Gastrocnemius medialis (tissue), 4 donors: ENCODE results near the gene SLC12A7. TPM values are rescaled to one million over a fixed set of nuclear protein-coding genes. Genes with fewer than 3 reads are reported as not detected.
A peak's percentile ranks its signal among the peaks of the same experiment; 100 is the strongest.
"Not testable (repeated sequence)": the region's sequence is repeated elsewhere in the genome, so short reads cannot be mapped to it uniquely, and the experiment has no call there.

ENCODE experiments used
- ATAC-seq, 2 donors: fragments of 150-250 bp; one replicate each; pipeline ENCODE4 v1.9.1; 2016
- DNase-seq, 2 donors: peaks; one replicate each; pipeline ENCODE4 v3.0.0-alpha.2; 2019
- H3K27ac ChIP-seq, 4 donors: fragments of 200-600 bp; sonication (generic); 1 replicate in 1 of 4; 2 replicates in 3 of 4; pipeline ENCODE4 v1.5.1; 2016 to 2018; ENCODE audit warnings: mild to moderate bottlenecking in 2 of 4, moderate library complexity in 1 of 4
- H3K27me3 ChIP-seq, 3 donors: fragments of 200-600 bp; sonication (generic) in 2 of 3; 1 replicate in 1 of 3; 2 replicates in 2 of 3; pipeline versions ENCODE4 v1.5.1 to v1.6.0; 2016 to 2019; ENCODE audit warnings: mild to moderate bottlenecking in 1 of 3, moderate library complexity in 1 of 3
- H3K36me3 ChIP-seq, 2 donors: fragments of 200-600 bp; sonication (generic) in 1 of 2; one replicate each; pipeline ENCODE4 v1.5.1; 2017 to 2018
- H3K4me1 ChIP-seq, 2 donors: fragments of 200-600 bp; sonication (generic) in 1 of 2; one replicate each; pipeline ENCODE4 v1.5.1; 2016 to 2017; ENCODE audit warnings: mild to moderate bottlenecking in 2 of 2
- H3K4me3 ChIP-seq, 4 donors: fragments of 200-600 bp; sonication (generic) in 3 of 4; 1 replicate in 1 of 4; 2 replicates in 3 of 4; pipeline ENCODE4 v1.5.1; 2016 to 2019; ENCODE audit warnings: mild to moderate bottlenecking in 2 of 4
- H3K9me3 ChIP-seq, 3 donors: fragments of 200-600 bp; sonication (generic) in 2 of 3; 1 replicate in 1 of 3; 2 replicates in 2 of 3; pipeline ENCODE4 v1.5.1; 2016 to 2019
- POLR2A ChIP-seq, 2 donors: fragments of 450-650 bp; IDR thresholded peaks; one replicate each; pipeline ENCODE4 v1.6.1; 2017; ENCODE audit warnings: antibody characterized with exemption in 2 of 2, mild to moderate bottlenecking in 2 of 2, moderate library complexity in 2 of 2
- in situ Hi-C, 4 donors: fragments of 200-750 bp; cut with MboI; loops; one replicate each; pipeline versions ENCODE4 v1.15.0 to v1.8.0; 2017; ENCODE audit warnings: low sequenced_read_pairs in 4 of 4
- intact Hi-C: fragments of 100-400 bp; cut with DNase I; formaldehyde crosslinking; loops from one replicate; pipeline ENCODE4 v1.15.1; 2023; ENCODE audit warnings: low total_unique reads
- total RNA-seq, 4 donors: library from RNA; depleted of rRNA; stranded (reverse); fragments of >200 nt; gene quantifications; one replicate each; pipeline versions ENCODE4 v1.1.0 to v1.2.3, GENCODE V29; 2016
- TF ChIP-seq, protein P1 (sequence below), 5 experiments: fragments of 450-650 bp in 3 of 5; fragments of 200-600 bp in 2 of 5; sonication (generic) in 2 of 5; IDR thresholded peaks in 4 of 5; conservative IDR thresholded peaks in 1 of 5; 1 replicate in 4 of 5; 2 replicates in 1 of 5; pipeline ENCODE4 v1.5.1; 2016 to 2019; ENCODE audit warnings: antibody characterized with exemption in 5 of 5, mild to moderate bottlenecking in 3 of 5, moderate library complexity in 3 of 5

SLC12A7 gene
- total RNA-seq, 4 donors from 2014 or later, result 1.6 to 5.3 (median 3.5) TPM

DNA sequence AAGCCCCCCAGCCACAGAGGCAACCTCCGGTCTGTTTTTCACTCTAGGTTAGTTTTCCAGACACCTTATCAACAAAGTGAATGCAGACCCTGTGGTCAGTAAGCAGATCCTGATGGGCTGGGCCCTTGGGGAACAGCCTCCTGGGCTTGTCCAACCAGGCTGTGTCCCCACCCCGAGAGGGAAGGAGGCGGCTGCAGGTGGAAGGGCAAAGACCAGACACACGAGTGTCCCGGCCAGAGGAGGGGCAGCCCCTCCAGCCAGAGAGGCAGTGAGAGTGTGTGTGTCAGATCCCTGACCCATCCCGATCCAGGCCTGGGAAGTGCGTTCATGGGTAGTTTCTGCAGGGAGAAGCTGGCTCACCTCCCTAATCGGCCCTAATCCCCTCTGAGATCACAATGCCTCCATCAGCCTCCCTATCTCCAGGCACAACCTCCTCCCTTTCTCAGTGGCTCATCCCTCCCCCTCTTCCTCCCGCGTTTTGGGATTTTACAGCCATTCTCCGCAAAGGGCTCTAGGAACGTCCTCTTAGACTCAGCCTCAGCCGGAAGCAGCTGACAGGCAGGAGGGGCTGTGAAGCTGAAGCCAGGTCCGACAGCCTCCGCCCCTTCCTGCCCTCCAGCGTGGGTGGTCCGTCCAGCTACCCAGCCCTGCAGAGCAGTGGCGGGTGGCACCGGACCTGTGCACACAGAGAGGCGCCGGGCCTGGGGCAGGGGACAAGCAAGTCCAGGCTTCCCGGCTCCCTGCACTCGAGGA is 9.7 kb downstream of the SLC12A7 start:
- no peak for DNase-seq
- peak overlapping the region in 3 of 4 donors; percentile 70 to 74 (median 70) for H3K27ac ChIP-seq

DNA sequence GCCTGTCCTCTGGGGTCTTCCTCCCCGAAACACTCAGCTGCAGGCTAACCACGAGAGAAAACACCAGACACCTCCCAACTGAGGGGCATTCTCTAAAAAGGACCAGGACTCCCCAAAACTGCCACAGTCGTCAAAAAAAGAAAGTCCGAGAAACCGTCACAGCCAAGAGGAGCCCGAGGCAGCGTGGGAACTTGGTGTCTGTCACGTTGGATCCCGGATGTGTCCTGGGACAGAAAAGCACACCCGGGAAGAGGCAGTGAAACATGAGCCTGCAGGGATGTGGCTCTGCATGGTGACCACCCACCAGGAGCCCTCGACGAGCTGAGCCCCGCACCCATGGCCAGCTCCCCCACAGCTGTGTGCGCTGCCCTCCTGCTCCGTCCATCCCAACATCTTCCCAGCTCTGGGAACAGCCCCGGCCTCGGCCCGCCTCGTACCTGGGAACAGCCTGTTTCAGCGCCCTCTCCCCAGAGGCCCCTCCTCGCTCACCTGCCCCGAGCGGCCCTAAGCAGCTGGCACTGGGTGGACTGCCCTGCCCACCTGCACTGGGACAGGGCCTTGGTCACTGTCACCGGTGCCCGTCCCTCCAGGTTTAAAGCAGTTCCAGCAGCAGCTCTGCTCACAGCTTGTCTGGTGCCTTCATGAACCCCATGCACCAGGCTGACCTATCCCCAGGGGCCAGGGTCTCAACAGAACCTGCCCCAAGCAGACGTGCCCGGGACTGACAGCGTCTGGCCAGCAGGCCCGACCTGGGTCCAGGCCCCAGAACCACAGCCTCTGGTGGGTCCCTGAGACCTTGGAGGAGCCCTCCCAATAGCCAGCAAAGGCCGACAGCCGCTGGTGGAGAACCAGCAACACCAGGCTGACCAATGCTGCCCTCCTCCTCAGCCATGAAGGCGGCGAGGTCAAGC is 10.9 kb downstream of the SLC12A7 start:
- ATAC-seq, result no peak
- no peaks in the 10 kb centered on the region for H3K27me3 ChIP-seq
- H3K27ac ChIP-seq, result no peak overlapping the region
- no peaks in the 10 kb centered on the region for H3K9me3 ChIP-seq
- peaks cover 27 to 36% of the 10 kb centered on the region in 2 donors for H3K4me1 ChIP-seq
- TF ChIP-seq, protein P1, sequence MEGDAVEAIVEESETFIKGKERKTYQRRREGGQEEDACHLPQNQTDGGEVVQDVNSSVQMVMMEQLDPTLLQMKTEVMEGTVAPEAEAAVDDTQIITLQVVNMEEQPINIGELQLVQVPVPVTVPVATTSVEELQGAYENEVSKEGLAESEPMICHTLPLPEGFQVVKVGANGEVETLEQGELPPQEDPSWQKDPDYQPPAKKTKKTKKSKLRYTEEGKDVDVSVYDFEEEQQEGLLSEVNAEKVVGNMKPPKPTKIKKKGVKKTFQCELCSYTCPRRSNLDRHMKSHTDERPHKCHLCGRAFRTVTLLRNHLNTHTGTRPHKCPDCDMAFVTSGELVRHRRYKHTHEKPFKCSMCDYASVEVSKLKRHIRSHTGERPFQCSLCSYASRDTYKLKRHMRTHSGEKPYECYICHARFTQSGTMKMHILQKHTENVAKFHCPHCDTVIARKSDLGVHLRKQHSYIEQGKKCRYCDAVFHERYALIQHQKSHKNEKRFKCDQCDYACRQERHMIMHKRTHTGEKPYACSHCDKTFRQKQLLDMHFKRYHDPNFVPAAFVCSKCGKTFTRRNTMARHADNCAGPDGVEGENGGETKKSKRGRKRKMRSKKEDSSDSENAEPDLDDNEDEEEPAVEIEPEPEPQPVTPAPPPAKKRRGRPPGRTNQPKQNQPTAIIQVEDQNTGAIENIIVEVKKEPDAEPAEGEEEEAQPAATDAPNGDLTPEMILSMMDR (IDR thresholded peaks at IDR 0.05 in 4 of 5, conservative IDR thresholded peaks at IDR 0.05 in 1 of 5), result no peak
- TF ChIP-seq POLR2A (IDR thresholded peaks at IDR 0.05), result no peak
- H3K36me3 ChIP-seq, result no peaks in the 10 kb centered on the region
- H3K4me3 ChIP-seq, result no peak overlapping the region
- no peak for DNase-seq
- intact Hi-C loops, result loop anchor here (5.0 kb wide), 1 partner anchor 41 kb away; no protein-coding TSS in a partner anchor
- in situ Hi-C loops, result no loop called here

More for the DNA sequence above, 9.7 kb downstream of the SLC12A7 start:
- Histone ChIP-seq H3K9me3 (no peaks in the 10 kb centered on the region), H3K4me1 (peaks cover 27 to 36% of the 10 kb centered on the region in 2 donors), H3K36me3 (no peaks in the 10 kb centered on the region), H3K4me3 (peak overlapping the region in 1 of 4 donors; percentile 7), H3K27me3 (no peaks in the 10 kb centered on the region)
- in situ Hi-C loops, result no loop called here
- ATAC-seq, result no peak
- TF ChIP-seq, protein P1 (IDR thresholded peaks at IDR 0.05 in 4 of 5, conservative IDR thresholded peaks at IDR 0.05 in 1 of 5), result no peak
- no peak for TF ChIP-seq POLR2A (IDR thresholded peaks at IDR 0.05)
- intact Hi-C loops, result loop anchor here (5.0 kb wide), 1 partner anchor 40 kb away; no protein-coding TSS in a partner anchor

DNA sequence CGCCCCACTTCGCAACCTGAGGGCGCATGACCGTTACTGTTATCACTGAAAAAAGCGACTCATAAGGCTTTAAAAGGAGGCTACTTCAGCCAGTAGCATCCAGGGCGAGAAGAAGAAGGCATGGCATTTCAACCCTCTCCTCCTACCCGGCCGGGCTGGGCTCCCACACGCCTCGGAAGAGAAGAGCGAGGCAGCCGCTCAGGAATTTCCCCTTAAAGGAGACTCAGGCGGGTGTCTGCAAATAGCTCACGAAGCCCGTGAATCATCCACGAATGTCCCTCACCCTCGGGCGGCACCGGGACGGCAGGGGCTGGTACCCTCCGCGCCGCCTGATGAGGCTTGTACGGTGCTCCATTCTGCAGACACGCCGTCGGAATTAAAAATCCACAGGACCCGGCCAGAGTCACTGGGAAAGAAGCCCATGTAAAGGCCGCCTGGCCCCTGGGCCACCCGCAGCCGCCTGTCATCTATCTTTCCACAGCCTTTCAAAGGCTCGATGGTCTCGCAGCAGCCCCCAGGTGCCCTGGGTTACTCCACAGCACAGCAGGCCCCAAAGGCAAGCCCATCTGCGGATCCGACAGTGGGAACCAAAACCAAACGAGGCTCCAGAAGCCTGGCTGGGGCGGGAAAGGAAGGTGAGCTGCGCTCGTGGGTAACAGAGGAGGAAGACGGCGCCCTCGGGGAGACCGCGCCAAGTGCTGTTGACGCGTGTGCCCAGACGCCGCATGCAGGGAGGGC is 11.8 kb downstream of the SLC12A7 start:
- DNase-seq (no peak), ATAC-seq (no peak)
- Histone ChIP-seq H3K9me3 (no peaks in the 10 kb centered on the region), H3K4me1 (peaks cover 27 to 30% of the 10 kb centered on the region in 2 donors), H3K4me3 (no peak overlapping the region), H3K27ac (no peak overlapping the region), H3K27me3 (no peaks in the 10 kb centered on the region), H3K36me3 (no peaks in the 10 kb centered on the region)
- intact Hi-C loops (loop anchor here (5.0 kb wide), 1 partner anchor 42 kb away; no protein-coding TSS in a partner anchor), in situ Hi-C loops (no loop called here)
- no peak for TF ChIP-seq POLR2A (IDR thresholded peaks at IDR 0.05)
- TF ChIP-seq, protein P1 (IDR thresholded peaks at IDR 0.05 in 4 of 5, conservative IDR thresholded peaks at IDR 0.05 in 1 of 5), result no peak

DNA sequence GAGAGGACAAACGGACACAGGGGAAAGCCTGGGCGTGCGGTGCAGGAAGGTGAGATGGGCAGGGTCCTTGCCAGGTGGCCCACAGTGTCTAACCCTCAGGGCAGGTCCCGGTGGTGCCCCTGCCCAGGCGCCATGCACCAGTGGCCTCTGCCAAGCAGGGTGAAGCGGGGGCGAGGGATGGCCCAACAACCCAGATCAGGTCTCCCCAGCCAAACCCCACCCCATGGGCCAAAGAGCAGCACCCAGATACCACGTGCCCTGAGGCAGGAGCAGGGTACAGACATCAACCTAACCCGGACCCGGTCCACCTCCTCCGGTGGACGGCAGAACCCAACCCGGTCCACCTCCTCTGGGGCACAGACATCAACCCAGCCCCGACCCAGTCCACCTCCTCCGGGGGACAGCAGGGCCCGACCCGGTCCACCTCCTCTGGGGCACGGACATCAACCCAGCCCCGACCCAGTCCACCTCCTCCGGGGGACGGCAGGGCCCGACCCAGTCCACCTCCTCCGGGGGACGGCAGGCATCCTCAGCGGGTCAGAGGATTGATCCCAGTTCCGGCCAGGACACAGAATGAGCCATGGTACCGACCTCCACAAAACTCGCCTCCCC is 12.8 kb downstream of the SLC12A7 start:
- Histone ChIP-seq H3K36me3 (no peaks in the 10 kb centered on the region), H3K4me3 (no peak overlapping the region), H3K9me3 (no peaks in the 10 kb centered on the region), H3K4me1 (peaks cover 18 to 22% of the 10 kb centered on the region in 2 donors), H3K27me3 (no peaks in the 10 kb centered on the region), H3K27ac (no peak overlapping the region)
- intact Hi-C loops (no loop called here), in situ Hi-C loops (no loop called here)
- TF ChIP-seq POLR2A (IDR thresholded peaks at IDR 0.05), result no peak
- TF ChIP-seq, protein P1 (IDR thresholded peaks at IDR 0.05 in 4 of 5, conservative IDR thresholded peaks at IDR 0.05 in 1 of 5), result no peak
- no peak for DNase-seq
- ATAC-seq, result no peak

DNA sequence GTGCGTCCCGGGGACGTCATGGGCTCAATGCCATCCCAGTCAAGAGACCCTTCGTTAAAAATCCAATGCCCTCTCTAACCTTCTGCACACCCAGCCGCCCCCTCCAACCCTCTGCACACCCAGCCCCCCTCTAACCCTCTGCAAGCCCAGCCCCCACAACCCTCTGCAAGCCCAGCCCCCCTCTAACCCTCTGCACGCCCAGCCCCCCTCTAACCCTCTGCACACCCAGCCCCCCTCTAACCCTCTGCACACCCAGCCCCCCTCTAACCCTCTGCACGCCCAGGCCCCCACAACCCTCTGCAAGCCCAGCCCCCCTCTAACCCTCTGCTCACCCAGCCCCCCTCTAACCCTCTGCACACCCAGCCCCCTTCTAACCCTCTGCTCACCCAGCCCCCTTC is 13.9 kb downstream of the SLC12A7 start:
- H3K27me3 ChIP-seq, H3K36me3 ChIP-seq, H3K9me3 ChIP-seq, DNase-seq, in situ Hi-C loops, ATAC-seq, H3K4me3 ChIP-seq, H3K27ac ChIP-seq, intact Hi-C loops: not testable (repeated sequence)
- H3K4me1 ChIP-seq, result peaks cover 7 to 11% of the 10 kb centered on the region in 2 donors
